Measurements from ENCODE around the gene TFCP2L1.

Gene TFCP2L1

GRCh38 chr2:121173806-121174205, 111.2 kb downstream of the TFCP2L1 start:
- no peak for DNase-seq (ENCODE audit: low read depth, low spot score)

GRCh38 chr2:121173112-121173511, 111.9 kb downstream of the TFCP2L1 start:
- no peak for DNase-seq (ENCODE audit: low read depth, low spot score)

- DNase-seq (ENCODE audit: low read depth, low spot score): no peak
These were observed 112.5 kb downstream of the TFCP2L1 start for GRCh38 chr2:121172456-121172855.

- DNase-seq (ENCODE audit: low read depth, low spot score): no peak
These were observed 113.3 kb downstream of the TFCP2L1 start for GRCh38 chr2:121171625-121172119.

- DNase-seq (ENCODE audit: low read depth, low spot score): no peak
These were observed 114.4 kb downstream of the TFCP2L1 start for GRCh38 chr2:121170577-121170976.

- DNase-seq (ENCODE audit: low read depth, low spot score): no peak
These were observed 117.6 kb downstream of the TFCP2L1 start for GRCh38 chr2:121167411-121167810.

Data from smooth muscle cell of the brain vasculature (primary cell).